SU-DHL-6 (cell line): ENCODE data around the gene FRY.

ENCODE experiments used
- CTCF ChIP-seq: fragments of 200-600 bp; sonication (generic); IDR thresholded peaks from one replicate; pipeline ENCODE4 v1.5.1; 2017; ENCODE audit warnings: antibody characterized with exemption, mild to moderate bottlenecking, low read length, moderate library complexity; ENCODE audit not compliant: insufficient read depth, poor library complexity, severe bottlenecking
- EZH2phosphoT487 ChIP-seq: fragments of 200-600 bp; sonication (generic), shearing (Covaris generic); conservative IDR thresholded peaks from 2 replicates; pipeline ENCODE4 v1.6.1; 2018; ENCODE audit warnings: mild to moderate bottlenecking, antibody characterized with exemption, low read length, moderate library complexity, mixed read lengths

- TF ChIP-seq CTCF: no peak
- no peak for TF ChIP-seq EZH2phosphoT487
Observed at GRCh38 chr13:32300920-32301319, 269.3 kb downstream of the FRY start.
